ENCODE measurements around the gene TLCD3B. TPM values are rescaled to one million over a fixed set of nuclear protein-coding genes. Genes with fewer than 3 reads are reported as not detected.

The TLCD3B gene
- total and polyA plus RNA-seq, 2 of the 4 experiments (the other 2 are of a cell fraction) = 0.19 TPM; not detected in 1

- no peak overlapping the region for H4K8ac ChIP-seq (ENCODE audit: low read depth in 2 of 2, low read length in 2 of 2)
- BruUV-seq (replicated peaks) = no TSS peak
- in situ Hi-C loops (cut with MboI; ENCODE audit: low sequenced_read_pairs) = loop anchor here (10.0 kb wide), 1 partner anchor 326 kb away; the partner anchor contains the start of gene ZNF771
- no peak overlapping the region for H3K4me2 ChIP-seq (ENCODE audit: low read depth, low read length)
- no peak overlapping the region for H4K5ac ChIP-seq (ENCODE audit: low read depth, low read length)
- H3K4ac ChIP-seq (ENCODE audit: low read depth, low read length) = no peak overlapping the region
- H3K27ac ChIP-seq (ENCODE audit: insufficient read depth, low read length) = no peak overlapping the region
- no peak overlapping the region for H3K4me3 ChIP-seq (ENCODE audit: insufficient read depth, low read depth, low read length)
- no peak overlapping the region for H2AK9ac ChIP-seq (replicated peaks; ENCODE audit: low read depth, low read length, poor library complexity)
- no peak overlapping the region for H3K23ac ChIP-seq (ENCODE audit: low read depth, low read length)
- no peak for DNase-seq
- no peak overlapping the region for H3K14ac ChIP-seq (replicated peaks; ENCODE audit: low read depth, low read length)
- H4K20me1 ChIP-seq (ENCODE audit: insufficient read depth, low read length) = peaks cover 43% of the 10 kb centered on the region
- no peak overlapping the region for H3K56ac ChIP-seq (ENCODE audit: extremely low read depth, insufficient read depth, low read length)
- no peaks in the 10 kb centered on the region for H3K27me3 ChIP-seq (ENCODE audit: control insufficient read depth, insufficient read depth, low read length)
- no peak overlapping the region for H3K9ac ChIP-seq (ENCODE audit: low read depth, low read length)
- ATAC-seq (ENCODE audit: low read depth) = no peak
- no peak overlapping the region for H2AK5ac ChIP-seq (ENCODE audit: low read depth, low read length)
- ChIA-PET CTCF (no interaction called here), POLR2A (ENCODE audit: unreplicated experiment) (interaction anchor here (0.7 kb wide), 1 partner anchor 24 kb away, joined by 7 read pairs; no protein-coding TSS in a partner anchor)
- H2AFZ ChIP-seq (replicated peaks; ENCODE audit: low read length, poor library complexity) = no peak overlapping the region
- no peak overlapping the region for H4K91ac ChIP-seq (ENCODE audit: insufficient read depth, low read depth, low read length)
- H2BK5ac ChIP-seq (ENCODE audit: low read depth, low read length, poor library complexity, severe bottlenecking) = no peak overlapping the region
- H2BK20ac ChIP-seq (ENCODE audit: low read depth, low read length) = no peak overlapping the region
- no peak overlapping the region for H2BK15ac ChIP-seq (ENCODE audit: low read depth, low read length)
- peaks cover 34 to 64% of the 10 kb centered on the region in 2 experiments for H3K79me1 ChIP-seq (ENCODE audit: low read depth in 1 of 2, low read length in 2 of 2)
- H3K9me3 ChIP-seq (ENCODE audit: control insufficient read depth, insufficient read depth, low read length) = no peaks in the 10 kb centered on the region
- 95% methylated on average over 3 of the region's 7 CpGs; no CpG with 5 or more reads in 1 of the 2 experiments for WGBS, 2 experiments (ENCODE audit: extremely low coverage in 2 of 2, insufficient read length in 1 of 2)
- peaks cover 52% of the 10 kb centered on the region for H3K36me3 ChIP-seq (ENCODE audit: control insufficient read depth, insufficient read depth, low read length)
- dilution Hi-C loops (cut with HindIII; ENCODE audit: low sequenced_read_pairs, unreplicated experiment) = no loop called here
- H3K18ac ChIP-seq (ENCODE audit: low read depth, low read length) = no peak overlapping the region
- intact Hi-C loops (cut with micrococcal nuclease) = no loop called here
- TF ChIP-seq MXI1 (IDR thresholded peaks at IDR 0.05; ENCODE audit: borderline replicate concordance, low read depth, low read length) (no peak), RCOR1 (IDR thresholded peaks at IDR 0.05; ENCODE audit: insufficient replicate concordance, low read length) (no peak), RFX5 (IDR thresholded peaks at IDR 0.05; ENCODE audit: low read depth, low read length) (no peak), MAZ (IDR thresholded peaks at IDR 0.05; ENCODE audit: borderline replicate concordance, low read depth, low read length) (no peak), CTCF (conservative IDR thresholded peaks at IDR 0.05; ENCODE audit: low read depth, low read length) (no peak), NFE2L2 (IDR thresholded peaks at IDR 0.05; ENCODE audit: low read depth, low read length) (no peak), USF2 (IDR thresholded peaks at IDR 0.05; ENCODE audit: low read depth, low read length) (no peak), BHLHE40 (IDR thresholded peaks at IDR 0.05; ENCODE audit: low read depth, low read length) (no peak), POLR2A (IDR thresholded peaks at IDR 0.05; ENCODE audit: low read depth, low read length) (no peak), FOS (IDR thresholded peaks at IDR 0.05; ENCODE audit: low read depth, low read length) (no peak), SMC3 (IDR thresholded peaks at IDR 0.05; ENCODE audit: low read depth, low read length) (no peak)
- no peaks in the 10 kb centered on the region for H3K9me1 ChIP-seq (ENCODE audit: insufficient read depth, low read length)
- H3K4me1 ChIP-seq (ENCODE audit: control insufficient read depth, insufficient read depth, low read length) = peaks cover 11% of the 10 kb centered on the region
- H2BK120ac ChIP-seq (ENCODE audit: low read depth, low read length) = no peak overlapping the region
These were observed 47.7 kb upstream of the TLCD3B start for GRCh38 chr16:30078744-30079143.
